PC-9 (cell line): ENCODE measurements around the gene NPBWR2.

Experiments
- CTCF ChIP-seq: fragments of 200-600 bp; sonication (generic); conservative IDR thresholded peaks from 2 replicates; pipeline ENCODE4 v1.6.1; 2017; ENCODE audit warnings: mixed run types, antibody characterized with exemption, mild to moderate bottlenecking, moderate library complexity
- EZH2 ChIP-seq: fragments of 200-600 bp; sonication (generic); IDR thresholded peaks from 2 replicates; pipeline ENCODE4 v1.8.0; 2017; ENCODE audit warnings: antibody characterized with exemption, low read depth

GRCh38 chr20:64058536-64058935 is 48.8 kb downstream of the NPBWR2 start:
- TF ChIP-seq CTCF: no peak
- no peak for TF ChIP-seq EZH2
